ENCODE data around the gene ZNF385C.

Gene ZNF385C

DNA sequence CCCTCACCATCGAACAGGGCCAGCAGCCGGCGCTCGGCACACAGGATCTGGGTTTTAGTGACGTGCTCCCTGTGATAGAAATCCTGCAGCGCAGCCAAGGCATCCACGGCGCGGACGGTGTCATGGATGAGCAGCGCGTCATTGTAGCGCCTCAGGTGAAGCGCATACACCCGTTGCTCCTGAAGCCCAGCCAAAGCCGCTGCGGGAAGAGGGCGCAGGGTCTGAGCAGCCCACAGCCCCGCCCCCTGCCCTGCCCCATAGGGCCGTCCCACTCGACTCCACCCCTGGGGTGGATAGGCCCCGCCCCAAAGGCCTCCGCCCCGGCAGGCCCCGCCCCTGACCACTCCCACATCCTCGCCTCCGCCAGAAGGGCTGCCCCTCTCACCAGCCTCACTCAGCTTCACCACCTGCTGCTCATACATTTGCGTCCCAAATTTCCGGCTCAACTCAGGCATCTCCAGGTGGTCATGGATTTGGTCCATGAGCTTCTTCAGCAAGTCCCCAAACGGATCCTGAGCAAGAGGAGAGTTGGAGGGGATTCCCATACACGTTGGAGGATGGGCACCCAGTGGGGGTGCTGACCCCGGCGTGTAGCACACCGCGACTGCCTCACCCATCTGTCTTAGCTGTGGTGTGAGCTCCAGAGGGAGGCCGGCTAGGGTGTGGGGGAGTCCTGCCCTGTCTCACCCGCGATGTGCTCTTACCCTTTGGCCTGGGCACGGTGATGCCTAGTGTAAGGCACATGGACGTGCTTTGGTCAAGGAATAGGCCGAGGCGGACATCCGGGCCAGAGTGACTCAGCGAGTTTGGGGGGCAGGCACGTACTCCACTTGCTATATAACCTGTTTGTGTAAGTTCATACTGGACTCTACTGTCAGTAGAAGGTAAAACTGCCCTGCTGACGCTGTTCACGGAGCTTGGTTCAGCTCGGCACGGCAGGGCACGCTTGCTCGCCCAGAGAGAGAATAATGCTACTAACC, 9.6 kb upstream of the ZNF385C start:
- DNase-seq (ENCODE audit: low spot score) = peak; percentile 98
- TF ChIP-seq CTCF (IDR thresholded peaks at IDR 0.05; ENCODE audit: extremely low read depth, insufficient read depth, missing control alignments) = no peak
- in situ Hi-C loops (cut with MboI; ENCODE audit: low pct_unique_long_range_greater_than_20kb, low sequenced_read_pairs, unreplicated experiment) = loop anchor here (10.0 to 25.0 kb wide), 2 partner anchors 143 to 371 kb away; partner anchors contain the start of genes CNP and HAP1

GRCh38 chr17:42107124-42107523, 8.9 kb upstream of the ZNF385C start:
- TF ChIP-seq CTCF (IDR thresholded peaks at IDR 0.05; ENCODE audit: extremely low read depth, insufficient read depth, missing control alignments) = no peak
- in situ Hi-C loops (cut with MboI; ENCODE audit: low pct_unique_long_range_greater_than_20kb, low sequenced_read_pairs, unreplicated experiment) = loop anchor here (10.0 to 25.0 kb wide), 2 partner anchors 142 to 370 kb away; partner anchors contain the start of genes CNP and HAP1
- DNase-seq (ENCODE audit: low spot score) = no peak

- no peak for TF ChIP-seq CTCF (IDR thresholded peaks at IDR 0.05; ENCODE audit: extremely low read depth, insufficient read depth, missing control alignments)
- in situ Hi-C loops (cut with MboI; ENCODE audit: low pct_unique_long_range_greater_than_20kb, low sequenced_read_pairs, unreplicated experiment) = loop anchor here (10.0 to 25.0 kb wide), 2 partner anchors 141 to 369 kb away; partner anchors contain the start of genes CNP and HAP1
- DNase-seq (ENCODE audit: low spot score) = no peak
These were observed 7.7 kb upstream of the ZNF385C start for GRCh38 chr17:42106009-42106408.

- no peak for DNase-seq (ENCODE audit: low spot score)
- in situ Hi-C loops (cut with MboI; ENCODE audit: low pct_unique_long_range_greater_than_20kb, low sequenced_read_pairs, unreplicated experiment) = loop anchor here (10.0 to 25.0 kb wide), 2 partner anchors 139 to 367 kb away; partner anchors contain the start of genes CNP and HAP1
- no peak for TF ChIP-seq CTCF (IDR thresholded peaks at IDR 0.05; ENCODE audit: extremely low read depth, insufficient read depth, missing control alignments)
These were observed 6.0 kb upstream of the ZNF385C start for GRCh38 chr17:42104264-42104663.

DNA sequence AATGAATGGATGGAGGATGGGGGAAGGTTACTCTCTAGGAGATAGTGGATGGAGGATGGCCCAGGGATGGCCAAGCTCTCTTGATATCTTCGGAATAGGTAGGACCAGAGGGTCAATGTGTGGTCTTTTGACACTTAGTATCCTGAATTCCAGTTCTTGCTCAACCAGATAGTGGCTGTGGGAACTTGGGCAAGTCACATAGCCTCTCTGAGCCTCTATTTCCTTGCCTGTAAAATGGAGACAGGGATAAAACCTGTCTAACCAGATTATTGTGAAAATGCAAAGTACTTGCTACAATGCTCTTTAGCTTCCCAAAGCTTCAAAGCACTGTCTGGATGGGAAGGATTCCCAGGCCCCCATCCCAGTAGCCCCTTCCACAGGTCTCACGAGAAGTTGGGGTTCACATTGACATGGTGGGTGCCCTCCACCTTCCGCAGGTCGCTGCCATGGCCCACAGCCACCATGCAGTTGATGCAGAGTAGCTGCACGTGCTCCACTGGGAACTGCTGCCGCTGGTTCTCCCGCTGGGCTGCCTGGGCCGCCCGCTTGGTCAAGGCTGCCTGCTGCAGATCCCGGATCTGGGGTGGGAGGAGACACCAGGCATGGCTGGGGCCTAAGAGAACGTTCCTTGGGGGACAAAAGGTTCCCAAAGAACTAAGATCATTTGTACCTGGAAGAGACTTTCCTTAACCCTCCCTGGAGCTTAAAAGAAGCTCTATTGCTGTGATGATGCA, 5.1 kb upstream of the ZNF385C start:
- no peak for DNase-seq (ENCODE audit: low spot score)
- in situ Hi-C loops (cut with MboI; ENCODE audit: low pct_unique_long_range_greater_than_20kb, low sequenced_read_pairs, unreplicated experiment) = loop anchor here (10.0 to 25.0 kb wide), 2 partner anchors 139 to 366 kb away; partner anchors contain the start of genes CNP and HAP1
- no peak for TF ChIP-seq CTCF (IDR thresholded peaks at IDR 0.05; ENCODE audit: extremely low read depth, insufficient read depth, missing control alignments)

All from GM13977 (cell line).